ENCODE measurements around the gene EEFSEC.

Gene EEFSEC

DNA sequence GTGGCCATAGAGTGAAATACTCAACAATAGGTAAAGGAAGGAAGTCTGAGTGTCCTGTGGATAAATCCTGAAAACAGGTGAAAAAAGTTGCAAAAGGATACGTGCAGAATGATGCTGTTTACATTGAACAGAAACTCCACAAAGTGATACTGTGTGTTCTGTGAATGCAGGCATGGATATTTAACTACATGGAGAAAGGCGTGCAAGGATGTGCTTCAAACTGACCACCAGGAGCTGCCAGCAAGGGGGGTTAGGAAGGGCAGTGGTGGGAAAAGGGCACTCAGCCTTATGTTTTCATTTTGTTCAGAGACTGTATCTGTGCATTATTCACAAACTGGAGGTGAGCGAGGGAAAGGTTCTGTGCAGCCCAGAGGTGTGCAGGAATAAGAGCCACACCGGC lies 266.0 kb downstream of the EEFSEC start:
- DNase-seq = no peak

DNA sequence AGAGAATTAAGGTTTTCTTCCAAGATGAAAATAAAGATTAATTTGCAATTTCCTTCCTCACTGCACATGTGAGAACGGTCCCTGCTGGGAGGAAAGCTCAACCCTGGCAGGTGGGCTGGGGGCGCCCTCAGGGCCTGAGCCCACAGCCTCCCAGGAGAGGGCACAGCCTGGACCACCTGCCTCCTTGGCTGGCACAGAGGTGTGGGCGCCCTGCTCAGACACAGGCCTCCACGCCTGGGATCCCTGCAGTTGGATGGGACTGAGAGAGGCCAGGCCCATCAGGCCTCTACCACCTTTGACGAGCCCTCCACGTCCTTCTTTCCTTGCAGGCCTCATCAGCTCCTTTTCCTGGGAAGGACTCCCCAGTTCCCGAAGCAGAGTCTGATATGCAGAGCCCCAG lies 267.0 kb downstream of the EEFSEC start:
- DNase-seq = no peak

DNA sequence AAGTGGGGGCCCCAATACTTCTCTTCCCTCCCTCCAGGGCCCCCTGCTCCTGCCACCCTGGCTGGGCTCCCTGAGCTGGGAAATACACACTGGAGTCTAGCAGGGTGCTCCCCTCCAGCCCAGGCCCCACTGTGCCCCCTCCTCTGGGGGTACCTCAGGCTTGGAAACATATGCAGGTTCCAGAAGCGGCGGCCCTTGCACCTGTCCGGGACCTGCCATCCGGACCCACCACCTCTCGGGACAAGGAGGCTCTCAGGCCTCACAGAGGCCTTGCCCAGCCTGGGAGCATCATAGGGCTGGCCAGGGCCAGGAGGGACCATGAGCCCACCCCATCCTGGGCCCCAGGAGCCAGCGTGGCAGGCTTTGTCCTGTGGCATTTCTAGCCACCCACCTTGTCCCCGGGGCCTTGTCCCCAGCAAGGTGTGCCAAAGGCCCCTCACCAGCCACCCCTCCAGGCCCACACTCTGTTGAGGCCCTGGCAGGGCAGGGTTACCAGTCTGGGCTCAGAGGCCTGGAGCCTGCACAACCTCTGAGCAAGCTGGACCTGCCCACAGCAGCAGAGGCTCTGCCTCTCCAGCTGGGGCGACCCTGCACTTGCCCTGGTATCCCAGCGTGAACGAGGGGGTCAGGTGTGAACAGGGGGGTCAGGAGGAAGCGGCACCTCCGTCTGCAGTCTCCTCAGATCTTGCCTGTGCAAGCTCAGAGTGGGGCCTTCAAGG lies 267.6 kb downstream of the EEFSEC start:
- no peak for DNase-seq

DNA sequence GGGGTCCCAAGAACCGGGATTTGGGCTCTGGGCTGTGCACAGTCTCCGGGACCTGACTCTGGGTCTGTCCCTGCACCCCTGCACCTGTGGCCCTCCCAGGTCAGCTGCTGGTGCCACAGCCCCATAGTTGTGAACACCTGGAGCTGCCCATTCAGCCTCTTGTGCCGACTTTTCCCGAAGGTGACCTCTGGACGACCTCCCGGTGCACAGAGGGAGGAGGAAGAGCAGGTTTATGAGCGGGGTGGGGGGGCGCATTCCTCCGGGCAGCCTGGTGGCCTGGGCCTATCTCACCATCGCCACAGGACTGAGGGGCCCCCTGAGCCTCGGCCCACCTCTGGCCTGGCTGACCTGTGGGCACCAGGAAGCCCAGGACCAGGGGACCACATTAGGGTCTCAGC lies 268.2 kb downstream of the EEFSEC start:
- DNase-seq = no peak

DNA sequence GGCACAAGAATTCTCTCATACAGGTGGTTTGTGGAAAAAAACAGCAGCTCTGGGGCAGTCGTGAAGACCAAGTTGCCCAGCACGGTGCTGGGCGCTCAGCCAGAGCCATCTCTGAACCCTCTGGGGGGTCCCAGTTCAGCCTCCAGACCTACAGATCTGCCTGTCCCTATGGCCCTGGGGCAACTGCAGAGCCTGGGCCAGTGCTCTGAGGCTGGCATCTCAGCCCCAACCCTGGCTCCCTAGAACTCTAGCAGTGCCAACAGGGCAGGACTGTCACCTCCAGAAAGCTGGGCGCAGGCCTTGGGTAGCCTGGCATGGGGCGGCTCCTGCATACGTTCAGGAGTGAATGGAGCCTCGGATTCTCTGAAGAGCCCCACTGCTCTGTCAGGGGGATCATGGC lies 268.7 kb downstream of the EEFSEC start:
- no peak for DNase-seq

DNA sequence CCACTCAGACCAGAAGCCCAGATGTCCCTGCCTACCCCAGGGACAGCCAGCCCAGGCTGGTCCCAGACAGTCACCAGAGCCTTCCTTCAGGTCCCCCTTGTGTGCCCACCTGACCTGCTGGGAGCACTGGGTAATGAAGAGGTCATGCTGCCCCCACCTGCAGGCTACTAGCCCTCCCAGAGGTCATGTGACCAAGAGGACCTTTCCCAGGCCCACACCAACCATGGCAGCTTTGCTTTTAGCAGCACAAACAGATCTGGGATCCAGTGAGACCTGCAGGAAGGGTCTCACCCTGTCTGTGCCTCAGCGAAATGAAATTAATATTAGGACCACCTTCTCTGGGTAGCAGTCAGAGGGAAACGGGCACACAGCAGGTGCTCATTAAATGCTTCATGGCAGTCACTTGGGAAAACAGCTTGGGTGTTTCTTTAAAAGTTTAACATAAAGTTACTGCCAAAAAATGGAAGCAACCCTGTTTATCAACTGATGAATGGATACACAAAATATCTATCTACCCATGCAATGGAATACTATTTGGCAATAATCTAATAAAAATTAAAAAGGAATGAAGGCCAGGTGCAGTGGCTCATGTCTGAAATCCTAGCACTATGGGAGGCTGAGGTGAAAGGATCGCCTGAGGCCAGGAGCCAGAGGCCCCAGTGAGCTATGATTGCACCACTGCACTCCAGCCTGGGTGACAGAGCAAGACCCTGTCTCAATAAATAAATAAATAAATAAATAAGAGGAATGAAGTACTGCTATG lies 269.7 kb downstream of the EEFSEC start:
- DNase-seq = no peak

DNA sequence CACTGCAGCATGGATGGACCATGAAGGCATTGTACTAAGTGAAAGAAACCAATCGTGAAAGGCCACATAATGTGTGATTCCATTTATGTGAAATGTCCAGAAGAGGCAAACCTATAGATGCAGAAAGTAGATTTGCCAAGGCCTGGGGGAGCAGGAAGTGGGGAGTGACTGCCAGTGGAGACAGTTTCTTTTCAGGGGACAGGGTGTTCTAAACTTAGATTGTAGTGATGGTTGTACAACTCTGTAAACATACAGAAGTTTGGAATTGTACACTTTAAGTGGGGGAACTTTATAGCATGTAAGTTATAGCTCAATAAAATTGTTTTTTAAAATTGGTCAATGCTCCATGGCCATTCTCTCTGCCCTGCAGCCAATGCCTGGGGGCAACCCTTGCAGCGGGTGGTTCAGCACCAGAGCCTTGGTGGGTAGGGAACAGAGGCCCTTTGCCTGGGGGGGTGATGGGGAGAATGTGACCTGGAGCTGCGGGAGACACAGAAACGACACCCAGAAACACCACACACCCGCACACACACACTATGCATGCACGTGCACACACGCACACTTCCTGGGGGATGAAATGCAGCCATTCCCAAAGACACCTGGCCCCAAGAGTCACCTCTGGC lies 270.4 kb downstream of the EEFSEC start:
- DNase-seq = no peak

DNA sequence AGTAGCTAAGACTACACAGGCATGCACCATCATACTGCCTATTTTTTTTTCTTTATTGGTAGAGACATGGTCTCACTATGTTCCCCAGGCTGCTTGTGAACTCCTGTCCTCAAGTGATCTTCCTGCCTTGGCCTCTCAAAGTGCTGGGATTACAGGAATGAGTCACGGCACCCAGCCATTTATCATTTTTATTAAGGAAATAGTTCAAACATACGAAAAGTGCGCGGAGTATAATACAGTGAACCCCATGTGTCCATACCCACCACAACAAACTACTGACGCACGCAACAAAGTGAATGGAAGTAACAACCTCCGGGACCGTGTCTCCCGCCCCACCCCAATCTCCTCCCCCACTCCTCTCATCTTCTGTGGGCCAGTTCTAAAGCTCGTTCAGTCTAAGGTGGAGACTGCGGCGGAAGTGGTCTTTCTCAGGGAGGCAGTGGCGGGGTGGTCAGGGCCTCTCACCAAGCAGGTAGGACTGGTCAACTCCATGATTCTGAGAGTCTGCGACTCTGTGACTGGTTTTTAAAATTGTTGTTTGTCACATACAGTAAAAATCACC lies 271.3 kb downstream of the EEFSEC start:
- no peak for DNase-seq

DNA sequence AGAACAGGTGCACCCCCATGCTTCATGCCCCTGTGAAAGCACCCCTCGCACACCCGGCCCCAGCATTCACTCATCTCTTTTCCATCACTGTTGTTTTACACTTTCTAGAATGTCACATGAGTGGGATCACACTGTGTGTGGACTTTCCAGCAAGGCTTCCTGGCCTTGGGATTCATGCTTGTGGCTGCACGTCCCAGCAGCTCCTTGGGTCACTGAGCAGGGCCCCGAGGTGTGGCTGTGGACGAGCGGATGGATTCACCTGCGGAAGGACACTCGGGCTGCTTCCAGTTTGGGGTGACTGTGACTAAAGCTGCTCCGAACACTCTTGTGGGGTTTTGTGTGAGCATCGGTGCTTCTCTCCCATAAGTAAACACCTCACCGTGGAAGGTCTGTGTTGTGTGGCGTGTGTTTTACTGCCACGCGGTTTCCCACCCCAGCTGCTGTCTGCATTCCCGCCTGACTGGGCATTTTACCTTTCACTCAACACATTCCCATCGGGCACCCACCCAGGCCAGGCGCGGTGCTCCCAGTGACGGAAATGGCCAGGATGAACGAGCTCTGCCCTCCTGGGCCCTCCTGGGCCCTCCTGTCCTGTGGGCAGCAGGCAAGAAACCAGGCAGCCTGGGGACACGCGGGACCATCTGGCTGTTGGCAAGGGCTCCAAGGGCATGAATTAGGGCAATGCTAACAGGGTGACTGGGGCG lies 272.0 kb downstream of the EEFSEC start:
- no peak for DNase-seq

DNA sequence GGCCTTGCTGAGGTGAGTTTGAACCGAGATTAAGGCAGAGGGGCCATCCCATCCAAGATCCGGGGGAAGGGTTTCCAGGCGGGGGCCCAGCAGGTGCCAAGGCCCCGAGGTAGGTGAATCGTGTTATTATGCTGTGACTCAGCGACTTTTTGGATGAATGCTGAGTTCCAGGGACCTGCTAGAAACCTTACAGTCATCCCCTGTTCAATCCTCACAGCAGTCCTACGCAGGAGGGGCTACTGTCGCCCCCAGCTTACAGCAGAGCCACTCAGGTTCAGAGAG lies 272.5 kb downstream of the EEFSEC start:
- DNase-seq = no peak

DNA sequence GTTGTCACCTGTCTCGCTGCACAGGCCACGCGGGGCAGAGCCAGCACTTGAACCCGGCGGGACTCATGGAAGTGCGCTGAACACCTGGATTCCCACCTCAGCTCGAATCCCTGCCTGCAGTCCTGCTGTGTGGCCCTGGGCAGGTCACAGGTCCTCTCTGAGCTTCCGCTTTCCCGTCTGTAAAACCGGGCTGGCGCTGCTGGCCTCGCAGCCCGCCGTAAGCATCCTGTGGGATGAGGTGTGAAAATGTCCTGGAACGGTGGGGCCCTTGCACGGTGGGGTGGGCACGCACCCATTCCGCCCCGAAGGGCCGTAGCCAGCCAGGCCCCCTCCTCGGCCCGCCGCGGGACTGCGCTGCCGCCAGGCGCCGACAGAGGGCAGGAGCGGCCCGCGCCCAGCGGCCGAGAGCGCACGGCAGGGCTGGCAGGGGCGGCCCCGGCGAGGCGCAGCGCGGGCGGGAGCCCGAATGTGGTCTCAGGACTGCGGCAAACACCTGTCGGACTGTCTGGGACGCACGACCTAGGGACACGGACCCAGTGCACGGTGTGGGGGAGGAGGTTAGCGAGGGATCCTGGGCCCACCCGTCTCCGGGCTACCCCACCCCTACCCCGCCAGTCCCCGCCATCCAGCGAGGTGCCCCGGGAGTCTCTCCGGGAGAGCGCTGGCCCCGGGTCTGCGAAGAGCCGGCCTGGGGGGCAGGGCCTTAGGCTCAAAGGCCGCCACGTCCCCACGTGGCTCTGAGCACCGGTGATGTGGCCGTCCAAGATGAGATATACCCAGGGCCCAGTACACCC lies 273.0 kb downstream of the EEFSEC start:
- DNase-seq = no peak

DNA sequence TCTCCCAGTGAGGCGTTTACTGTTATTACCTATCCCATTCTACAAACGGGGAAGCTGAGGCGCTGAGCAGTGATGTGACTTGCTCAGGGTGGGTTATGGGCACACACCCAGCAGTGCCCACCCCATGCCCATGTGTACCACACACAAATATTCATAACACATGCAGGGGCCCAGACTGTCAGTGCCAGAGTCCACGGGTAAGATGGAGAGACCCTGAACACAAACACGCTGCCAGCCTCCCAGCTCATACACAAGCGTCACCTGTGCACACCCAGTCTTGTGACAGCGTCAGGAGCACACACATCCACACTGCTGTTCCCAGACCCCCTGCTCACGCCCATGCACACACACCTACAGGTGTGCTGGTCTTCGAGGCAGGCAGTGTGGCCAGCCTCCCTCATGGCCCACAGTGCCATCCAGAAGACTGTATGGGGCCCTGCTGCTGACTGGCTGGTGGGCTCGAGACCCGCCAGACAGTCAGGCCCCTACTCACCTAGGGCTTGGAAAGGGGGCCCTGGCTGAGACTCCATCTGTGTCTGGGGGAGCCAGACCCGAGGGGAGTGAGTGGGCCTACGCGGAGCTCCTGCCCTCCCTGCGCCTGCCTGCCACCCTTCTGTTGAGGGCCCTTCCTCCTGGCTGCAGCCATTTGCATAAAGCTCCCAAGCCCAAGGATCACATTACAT lies 274.0 kb downstream of the EEFSEC start:
- no peak for DNase-seq

DNA sequence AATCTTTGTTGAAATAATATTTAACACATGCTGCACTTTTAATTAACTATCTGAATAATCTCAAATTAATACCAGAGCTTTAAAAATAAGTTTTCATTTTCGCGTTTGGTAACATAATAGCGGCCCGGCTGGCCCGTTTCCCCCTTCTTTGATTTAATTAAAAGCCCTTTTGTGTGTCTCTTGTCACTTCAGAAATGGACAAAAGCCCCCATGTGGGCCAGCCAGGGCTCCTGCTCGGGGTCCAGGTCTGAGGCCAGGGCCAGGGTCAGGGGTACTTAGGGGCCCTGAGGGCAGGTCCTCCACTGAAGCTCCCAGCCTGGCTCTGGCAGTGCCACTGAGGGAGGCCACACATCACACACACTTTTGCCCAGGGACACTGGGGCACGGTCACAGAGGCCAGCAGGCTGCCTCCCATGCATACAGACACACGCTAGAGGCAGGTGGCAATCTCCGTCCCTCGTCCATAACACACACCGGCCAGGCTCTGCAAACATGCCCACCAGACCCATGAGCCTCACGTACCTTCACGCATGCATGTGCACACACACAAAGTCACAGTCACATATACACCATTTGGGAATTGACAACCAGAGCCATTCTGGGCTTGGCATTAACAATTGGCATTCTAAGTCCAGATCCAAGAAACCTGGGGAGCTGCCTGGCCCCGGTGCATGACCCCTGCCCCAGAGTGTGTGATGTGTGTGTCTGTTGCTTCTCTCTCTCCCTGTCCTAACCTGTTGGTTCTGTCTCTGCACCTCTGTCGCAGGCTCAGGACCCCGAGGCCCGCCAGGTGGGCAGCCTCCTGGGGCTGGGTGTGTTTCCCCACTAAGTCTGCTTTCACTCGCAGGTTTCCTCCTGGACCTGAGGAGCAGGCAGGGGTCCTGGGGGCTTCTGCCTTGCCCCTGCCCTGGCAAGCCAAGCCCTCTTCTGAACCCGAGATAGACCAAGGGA lies 274.9 kb downstream of the EEFSEC start:
- DNase-seq = no peak

DNA sequence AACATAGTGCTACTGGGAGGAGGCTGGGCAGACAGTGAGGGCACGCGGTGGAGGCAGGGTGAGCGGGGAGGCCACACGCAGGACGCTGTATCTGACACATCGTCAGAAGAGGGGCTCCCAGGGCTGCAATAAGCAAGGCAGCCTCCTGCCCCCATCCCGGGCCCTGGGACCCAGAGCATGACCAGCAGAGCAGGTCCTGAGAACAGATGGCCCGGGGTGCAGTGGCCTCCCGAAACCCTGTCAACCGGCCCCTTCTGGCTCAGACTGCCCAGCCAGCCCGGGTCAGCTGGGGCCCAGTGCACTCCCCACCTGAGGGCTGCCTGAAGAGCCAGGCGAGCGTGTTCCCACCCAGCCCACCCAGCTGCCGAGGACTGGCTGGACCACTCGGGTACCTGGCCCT lies 276.0 kb downstream of the EEFSEC start:
- no peak for DNase-seq

DNA sequence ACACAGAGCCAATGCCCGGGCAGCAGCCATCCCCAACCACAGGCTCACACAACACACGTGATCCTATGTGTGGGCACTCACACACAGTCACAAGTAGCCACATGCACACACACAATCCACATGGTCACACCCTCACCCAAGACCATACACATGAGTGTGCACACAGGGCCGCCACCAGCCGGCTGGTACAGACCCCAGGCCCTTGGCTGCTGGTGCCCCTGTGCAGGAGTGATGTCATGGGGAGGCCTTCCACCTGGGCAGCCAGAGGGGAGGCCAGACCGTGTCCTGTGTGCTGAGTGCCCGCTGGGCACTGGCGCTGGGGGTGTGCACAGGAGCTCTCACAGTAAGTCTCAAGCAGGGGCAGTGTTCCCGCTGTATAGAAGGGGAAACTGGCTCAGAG lies 276.5 kb downstream of the EEFSEC start:
- no peak for DNase-seq

DNA sequence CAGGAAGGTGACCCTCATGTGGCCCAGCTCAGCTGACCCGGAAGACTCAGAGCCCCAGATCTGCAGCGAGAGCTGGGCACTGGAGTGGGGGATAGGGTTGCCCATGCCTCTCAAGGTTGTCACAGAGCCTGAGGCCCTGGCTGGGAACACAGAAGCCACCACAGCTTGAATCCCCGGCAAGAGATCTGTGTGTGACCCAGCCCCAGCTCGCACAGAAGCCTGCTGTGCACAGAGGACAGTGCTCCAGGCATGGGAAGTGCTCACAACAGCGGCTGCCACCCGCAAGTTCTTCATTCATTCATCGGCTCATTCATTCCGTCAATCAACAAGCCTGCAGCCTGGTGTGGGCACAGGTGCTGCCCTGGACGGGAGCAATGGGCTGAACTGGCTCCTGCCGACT lies 277.0 kb downstream of the EEFSEC start:
- no peak for DNase-seq

DNA sequence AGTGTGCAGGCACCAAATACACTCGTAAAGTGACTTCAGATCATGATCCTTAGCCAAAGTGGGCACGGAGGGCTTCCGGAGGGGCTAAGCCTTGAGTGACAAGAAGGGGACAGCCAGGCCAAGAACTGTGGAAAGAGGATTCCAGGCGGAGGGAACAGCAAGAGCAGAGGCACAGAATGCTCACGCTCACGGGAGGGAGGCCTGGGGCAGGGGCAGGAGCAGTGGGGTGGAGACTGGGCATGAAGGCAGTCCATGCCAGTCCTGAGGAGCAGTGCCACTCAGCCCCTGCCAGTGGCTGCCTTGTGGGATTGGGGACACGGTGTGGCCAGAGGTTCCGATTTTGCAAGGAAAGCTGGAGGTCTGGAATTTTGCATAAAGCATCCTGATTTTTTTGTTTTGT lies 277.4 kb downstream of the EEFSEC start:
- DNase-seq = no peak

DNA sequence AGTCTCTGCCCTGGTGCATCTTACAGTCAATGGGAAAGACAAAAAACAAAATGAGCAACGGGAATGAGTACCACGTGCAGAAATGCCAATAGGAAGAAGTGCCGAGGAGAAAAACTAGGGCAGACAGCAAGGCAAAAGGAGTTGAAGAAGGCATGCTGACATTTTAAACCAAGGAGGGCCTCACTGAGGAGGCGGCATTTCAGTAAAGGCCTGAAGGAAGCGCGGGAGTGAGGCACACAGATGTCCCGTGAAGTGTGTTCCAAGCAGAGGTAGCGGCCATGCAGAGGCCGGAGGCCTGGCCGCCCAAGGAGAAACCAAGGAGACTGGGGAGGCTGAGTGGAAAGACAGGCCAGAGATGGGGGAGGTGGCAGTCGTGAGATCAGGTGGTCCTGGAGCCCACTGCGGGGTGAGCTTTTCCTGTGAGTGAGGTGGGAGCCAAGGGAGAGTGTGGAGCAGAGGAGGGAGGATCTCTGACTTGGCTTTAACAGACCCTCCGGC lies 278.6 kb downstream of the EEFSEC start:
- no peak for DNase-seq

DNA sequence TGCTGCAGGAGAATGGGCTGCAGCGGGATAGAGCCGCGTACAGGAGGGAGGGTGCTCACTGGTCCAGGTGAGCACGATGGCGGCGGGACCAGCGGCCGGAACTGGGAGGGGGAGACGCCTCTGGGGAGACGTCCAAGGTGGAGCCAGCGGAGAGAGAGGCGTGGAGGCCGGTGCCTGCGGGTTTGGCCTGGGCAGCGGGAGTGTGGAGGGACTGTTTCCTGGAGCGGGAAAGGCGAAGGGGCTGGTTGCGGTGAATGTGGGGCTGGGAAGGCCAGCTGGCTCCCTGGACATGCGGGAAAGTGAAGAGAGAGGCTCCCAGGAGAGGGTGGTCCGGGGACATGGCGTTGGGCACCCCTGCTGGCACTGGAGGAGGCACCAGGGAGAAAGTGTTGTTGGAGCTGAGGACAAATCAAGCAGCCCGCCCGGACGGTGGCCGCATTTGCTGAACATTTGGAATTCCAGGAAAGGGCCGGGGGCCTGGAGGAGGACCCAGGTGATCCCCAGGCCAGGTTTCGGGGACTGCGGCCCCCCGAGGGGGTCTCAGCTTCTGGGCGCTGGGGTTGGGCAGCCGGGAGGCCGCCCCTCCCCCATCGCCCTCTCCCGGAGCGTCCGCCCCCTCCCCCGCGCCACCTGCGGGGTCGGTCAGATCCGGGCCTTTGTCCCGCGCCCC lies 279.2 kb downstream of the EEFSEC start:
- DNase-seq = no peak
